ENCODE data around the gene COL27A1.
"Not testable (repeated sequence)": the region's sequence is repeated elsewhere in the genome, so short reads cannot be mapped to it uniquely, and the experiment has no call there.

COL27A1 gene

GRCh38 chr9:114184071-114184470 is 28.7 kb downstream of the COL27A1 start:
- DNase-seq (ENCODE audit: insufficient read length) (no peak), FAIRE-seq (no peak)
- no peak for TF ChIP-seq TAF1 (IDR thresholded peaks at IDR 0.05; ENCODE audit: borderline replicate concordance, low read depth, low read length)
- TF ChIP-seq POLR2AphosphoS5 (IDR thresholded peaks at IDR 0.05; ENCODE audit: low read depth, low read length) = no peak
- no peak for TF ChIP-seq POLR2A (IDR thresholded peaks at IDR 0.05; ENCODE audit: low read depth, low read length)

GRCh38 chr9:114184866-114185265 is 29.5 kb downstream of the COL27A1 start:
- FAIRE-seq (no peak), DNase-seq (ENCODE audit: insufficient read length) (no peak)
- TF ChIP-seq POLR2AphosphoS5 (IDR thresholded peaks at IDR 0.05; ENCODE audit: low read depth, low read length) (no peak), POLR2A (IDR thresholded peaks at IDR 0.05; ENCODE audit: low read depth, low read length) (no peak), TAF1 (IDR thresholded peaks at IDR 0.05; ENCODE audit: borderline replicate concordance, low read depth, low read length) (no peak)

- FAIRE-seq = no peak
- no peak for DNase-seq (ENCODE audit: insufficient read length)
Measured at GRCh38 chr9:114185570-114186490, 30.5 kb downstream of the COL27A1 start.

GRCh38 chr9:114186605-114187289 is 31.4 kb downstream of the COL27A1 start:
- no peak for DNase-seq (ENCODE audit: insufficient read length)
- no peak for FAIRE-seq

More at GRCh38 chr9:114185570-114186490, 30.5 kb downstream of the COL27A1 start:
- TF ChIP-seq POLR2AphosphoS5 (IDR thresholded peaks at IDR 0.05; ENCODE audit: low read depth, low read length) (no peak), TAF1 (IDR thresholded peaks at IDR 0.05; ENCODE audit: borderline replicate concordance, low read depth, low read length) (no peak), POLR2A (IDR thresholded peaks at IDR 0.05; ENCODE audit: low read depth, low read length) (no peak)

GRCh38 chr9:114187827-114188226 is 32.5 kb downstream of the COL27A1 start:
- TF ChIP-seq POLR2A (IDR thresholded peaks at IDR 0.05; ENCODE audit: low read depth, low read length) (no peak), TAF1 (IDR thresholded peaks at IDR 0.05; ENCODE audit: borderline replicate concordance, low read depth, low read length) (no peak), POLR2AphosphoS5 (IDR thresholded peaks at IDR 0.05; ENCODE audit: low read depth, low read length) (no peak)
- DNase-seq (ENCODE audit: insufficient read length) = no peak
- FAIRE-seq = no peak

More at GRCh38 chr9:114186605-114187289, 31.4 kb downstream of the COL27A1 start:
- no peak for TF ChIP-seq POLR2AphosphoS5 (IDR thresholded peaks at IDR 0.05; ENCODE audit: low read depth, low read length)
- no peak for TF ChIP-seq TAF1 (IDR thresholded peaks at IDR 0.05; ENCODE audit: borderline replicate concordance, low read depth, low read length)
- TF ChIP-seq POLR2A (IDR thresholded peaks at IDR 0.05; ENCODE audit: low read depth, low read length) = no peak

GRCh38 chr9:114189823-114190562 is 34.7 kb downstream of the COL27A1 start:
- TF ChIP-seq POLR2A (IDR thresholded peaks at IDR 0.05; ENCODE audit: low read depth, low read length) = no peak
- TF ChIP-seq POLR2AphosphoS5 (IDR thresholded peaks at IDR 0.05; ENCODE audit: low read depth, low read length) = no peak
- TF ChIP-seq TAF1 (IDR thresholded peaks at IDR 0.05; ENCODE audit: borderline replicate concordance, low read depth, low read length) = no peak
- no peak for DNase-seq (ENCODE audit: insufficient read length)
- no peak for FAIRE-seq

- TF ChIP-seq POLR2AphosphoS5 (IDR thresholded peaks at IDR 0.05; ENCODE audit: low read depth, low read length) (no peak), POLR2A (IDR thresholded peaks at IDR 0.05; ENCODE audit: low read depth, low read length) (no peak), TAF1 (IDR thresholded peaks at IDR 0.05; ENCODE audit: borderline replicate concordance, low read depth, low read length) (no peak)
- FAIRE-seq (no peak), DNase-seq (ENCODE audit: insufficient read length) (no peak)
Measured at GRCh38 chr9:114190563-114190905, 35.2 kb downstream of the COL27A1 start.

GRCh38 chr9:114191402-114191801 is 36.1 kb downstream of the COL27A1 start:
- FAIRE-seq; DNase-seq (ENCODE audit: insufficient read length): not testable (repeated sequence)

GRCh38 chr9:114192539-114192938 is 37.2 kb downstream of the COL27A1 start:
- DNase-seq (ENCODE audit: insufficient read length) (no peak), FAIRE-seq (no peak)
- no peak for TF ChIP-seq POLR2AphosphoS5 (IDR thresholded peaks at IDR 0.05; ENCODE audit: low read depth, low read length)
- no peak for TF ChIP-seq TAF1 (IDR thresholded peaks at IDR 0.05; ENCODE audit: borderline replicate concordance, low read depth, low read length)
- no peak for TF ChIP-seq POLR2A (IDR thresholded peaks at IDR 0.05; ENCODE audit: low read depth, low read length)

GRCh38 chr9:114193090-114193489 is 37.8 kb downstream of the COL27A1 start:
- TF ChIP-seq POLR2AphosphoS5 (IDR thresholded peaks at IDR 0.05; ENCODE audit: low read depth, low read length) = no peak
- FAIRE-seq = no peak
- no peak for DNase-seq (ENCODE audit: insufficient read length)

- TF ChIP-seq POLR2AphosphoS5 (IDR thresholded peaks at IDR 0.05; ENCODE audit: low read depth, low read length) (no peak), TAF1 (IDR thresholded peaks at IDR 0.05; ENCODE audit: borderline replicate concordance, low read depth, low read length) (no peak), POLR2A (IDR thresholded peaks at IDR 0.05; ENCODE audit: low read depth, low read length) (no peak)
- FAIRE-seq = no peak
- DNase-seq (ENCODE audit: insufficient read length) = no peak
Measured at GRCh38 chr9:114196117-114196516, 40.8 kb downstream of the COL27A1 start.

Measured in GM12892 (cell line).